ENCODE measurements around the gene COL8A2.

Gene COL8A2

DNA sequence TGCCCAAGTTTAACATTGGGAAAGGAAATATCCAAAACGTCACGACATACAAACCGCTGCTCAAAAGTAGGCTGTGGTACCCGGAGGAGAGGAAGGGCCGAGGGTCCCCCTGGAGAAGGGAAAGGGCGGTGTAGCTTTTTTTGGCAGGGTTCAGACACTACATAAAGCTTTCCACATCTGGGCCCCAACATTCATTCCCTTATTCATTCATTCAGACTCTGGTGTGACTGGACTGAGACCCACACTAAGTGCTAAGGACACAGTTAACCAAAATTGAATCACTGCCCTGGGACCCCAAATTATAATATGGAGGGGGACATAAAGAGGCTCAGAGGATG is 10.3 kb upstream of the COL8A2 start:
- DNase-seq, result no peak

DNA sequence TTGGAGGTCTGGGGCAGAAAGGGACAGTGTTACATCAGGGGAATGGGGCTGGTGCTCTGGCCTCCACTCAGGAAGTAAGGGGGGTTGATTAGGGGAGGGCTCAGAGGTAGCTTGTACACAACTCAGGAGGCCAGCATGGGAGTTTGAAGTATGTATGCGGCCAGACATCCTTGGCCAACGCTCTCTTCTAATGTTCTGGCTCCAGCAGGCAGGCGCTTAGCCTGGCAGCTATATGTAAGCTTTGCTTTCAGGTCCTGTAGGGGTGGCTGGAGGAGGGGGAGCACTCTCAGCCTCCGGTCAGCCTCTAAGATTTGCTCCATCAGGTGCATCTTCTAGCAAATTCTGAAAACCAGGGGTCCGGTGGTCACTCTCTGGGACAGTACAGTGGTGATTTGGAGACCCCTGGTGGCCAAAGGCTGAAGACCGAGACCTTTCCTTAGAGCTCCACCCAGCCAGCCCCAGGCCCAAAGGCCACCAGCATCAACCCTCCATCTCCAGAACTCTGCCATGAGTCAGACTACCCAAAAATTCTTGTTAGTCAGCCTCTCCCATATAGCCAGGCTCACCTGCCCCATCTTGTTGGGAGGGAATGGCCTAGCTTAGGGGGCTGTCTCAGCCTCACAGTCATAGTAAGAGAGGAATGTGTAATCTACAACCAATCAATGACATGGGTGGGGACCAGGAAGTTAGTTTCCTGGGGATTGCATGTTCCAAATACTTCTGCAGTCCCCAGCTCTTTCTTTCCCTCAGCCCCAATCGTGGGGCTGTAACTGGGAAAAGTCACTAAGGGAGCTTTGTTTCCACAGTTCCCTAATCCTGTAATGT is 9.7 kb upstream of the COL8A2 start:
- DNase-seq, result peak in 1 of 2 donors; percentile 41

DNA sequence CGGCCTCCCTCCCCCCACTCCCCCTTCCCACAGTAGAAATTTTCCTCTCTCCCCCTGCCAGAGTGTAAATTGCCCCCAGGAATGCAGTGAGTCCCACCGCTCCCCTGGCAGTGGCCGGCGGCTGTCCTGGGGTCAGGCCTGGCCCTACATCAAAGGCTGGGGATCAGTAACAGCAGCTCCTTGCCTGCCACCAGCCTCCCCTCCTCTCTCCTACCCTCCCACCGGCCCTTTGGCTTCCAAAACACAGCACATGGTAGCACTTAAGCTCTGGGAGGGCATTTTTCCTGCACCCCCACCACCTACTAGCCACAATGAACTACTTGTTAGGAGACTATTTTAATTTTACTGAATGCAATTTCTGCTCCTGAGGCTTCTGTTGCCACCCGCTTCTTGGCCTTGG is 9.0 kb upstream of the COL8A2 start:
- no peak for DNase-seq

DNA sequence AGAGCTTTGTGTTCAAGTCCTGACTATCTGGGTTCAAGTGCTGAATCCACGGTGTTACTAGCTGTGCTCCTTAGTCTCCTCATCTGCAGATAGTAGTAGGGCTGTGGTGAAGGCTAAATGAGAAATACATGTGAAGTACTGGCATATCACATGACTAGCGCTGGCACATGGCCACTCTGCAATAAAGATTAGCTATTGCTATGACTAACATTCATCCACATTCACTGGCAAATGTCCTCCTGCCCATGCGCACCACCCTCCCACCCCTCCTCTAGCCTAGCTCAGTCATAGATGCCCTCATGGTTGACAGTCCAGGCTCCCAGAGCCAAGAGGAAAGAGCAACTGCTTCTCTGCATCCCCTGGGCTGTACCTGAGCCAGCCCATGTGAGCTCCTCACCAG is 8.5 kb upstream of the COL8A2 start:
- no peak for DNase-seq

DNA sequence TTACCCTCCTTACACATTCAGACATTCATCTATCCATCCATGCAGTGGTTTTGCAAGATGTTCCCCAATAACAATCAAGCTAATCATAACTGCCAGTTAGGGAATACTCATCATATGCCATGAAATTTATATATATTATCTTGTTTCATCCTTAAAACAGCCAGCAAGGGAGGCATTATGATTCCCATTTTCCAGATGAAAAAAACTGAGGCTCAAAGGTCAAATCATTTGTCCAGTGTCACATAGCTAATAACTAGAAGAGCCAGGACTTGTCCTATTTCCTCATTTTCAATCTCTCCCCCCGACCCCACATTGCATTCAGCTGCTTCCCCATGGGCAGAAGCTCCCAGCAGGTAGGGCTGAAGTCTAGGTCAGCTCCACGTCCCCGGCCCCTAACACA is 7.0 kb upstream of the COL8A2 start:
- DNase-seq, result no peak

DNA sequence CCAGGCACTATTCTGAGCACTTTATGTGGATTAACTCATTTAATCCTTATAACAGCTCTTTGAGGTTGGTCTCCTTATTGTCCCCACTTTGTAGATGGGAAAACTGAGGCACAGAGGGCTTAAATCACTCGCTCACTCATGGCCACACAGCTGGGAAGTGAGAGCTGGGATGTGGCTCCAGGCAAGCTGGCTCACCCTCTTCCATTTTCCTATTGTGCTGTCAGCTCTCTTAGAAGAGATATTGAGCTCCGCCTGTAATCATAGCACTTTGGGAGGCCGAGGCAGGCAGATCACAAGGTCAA is 3.8 kb upstream of the COL8A2 start:
- no peak for DNase-seq

DNA sequence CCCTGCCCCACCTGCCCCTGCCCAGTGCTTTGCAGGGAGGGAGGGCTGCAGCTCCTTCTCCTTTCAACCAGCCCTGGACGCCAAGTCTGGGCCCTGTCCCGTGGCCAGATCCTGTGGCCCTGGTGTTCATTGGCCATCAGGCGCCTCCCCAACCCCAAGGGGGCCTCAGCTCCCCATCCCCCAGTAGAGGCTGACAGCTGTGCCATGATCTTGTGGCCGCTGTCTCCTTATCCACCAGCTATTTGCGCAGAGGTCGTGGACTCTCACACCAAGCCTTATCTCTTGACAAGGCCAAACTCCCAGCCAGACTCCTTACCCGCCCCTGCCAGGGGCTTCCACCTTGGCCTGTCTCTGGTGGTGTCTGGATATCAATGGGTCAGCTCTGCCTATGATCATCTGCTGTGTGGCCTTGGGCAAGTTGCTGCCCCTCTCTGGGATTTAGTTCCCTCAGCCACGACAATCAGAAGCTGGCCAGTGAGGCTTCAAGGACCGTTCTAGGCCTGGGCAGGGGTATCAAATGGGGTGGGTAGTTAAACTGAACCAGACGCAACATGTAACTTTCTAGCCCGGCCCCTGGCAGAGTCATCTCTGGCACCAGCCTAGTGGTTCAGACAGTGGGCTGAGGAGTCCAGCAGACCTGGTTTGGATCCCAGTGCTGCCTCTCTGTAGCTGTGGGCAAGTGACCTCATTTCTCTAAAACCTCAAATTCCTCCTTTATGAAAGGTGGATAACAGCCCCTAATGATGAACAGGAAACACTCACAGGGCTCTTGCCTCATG is 3.3 kb upstream of the COL8A2 start:
- no peak for DNase-seq

DNA sequence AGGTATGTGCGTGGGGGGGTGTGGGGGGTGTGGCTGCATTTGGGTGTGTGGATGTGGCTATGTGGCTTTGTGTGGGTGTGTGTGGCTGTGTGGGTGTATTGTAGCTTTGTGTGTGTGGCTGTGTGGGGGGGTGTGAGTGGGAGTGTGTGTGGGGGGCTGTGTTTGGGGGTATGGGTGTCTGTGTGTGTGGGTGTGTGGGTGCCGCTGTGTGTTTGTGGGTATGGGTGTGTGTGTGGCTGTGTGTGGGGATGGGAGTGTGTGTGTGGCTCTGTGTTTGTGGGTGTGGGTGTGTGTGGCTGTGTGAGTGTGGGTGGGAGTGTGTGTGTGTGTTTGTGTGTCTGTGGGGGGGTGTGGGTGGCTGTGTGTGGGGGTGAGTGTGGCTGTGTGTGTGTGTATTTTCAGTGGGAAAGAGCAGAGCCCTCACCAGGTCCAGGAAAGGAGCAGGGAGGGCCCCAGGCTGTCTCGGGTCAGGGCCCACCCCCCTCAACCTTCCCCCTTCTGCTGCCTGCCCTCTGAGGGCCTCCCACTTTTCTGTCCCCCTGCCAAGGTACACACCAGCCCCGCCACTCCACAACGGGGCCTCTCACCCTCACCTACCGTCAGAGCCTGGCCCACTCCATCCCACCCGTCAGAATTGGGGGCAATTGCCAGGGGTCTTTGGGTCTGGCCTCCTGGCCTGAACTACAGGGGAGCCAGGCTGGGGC is 1.9 kb upstream of the COL8A2 start:
- no peak for DNase-seq

DNA sequence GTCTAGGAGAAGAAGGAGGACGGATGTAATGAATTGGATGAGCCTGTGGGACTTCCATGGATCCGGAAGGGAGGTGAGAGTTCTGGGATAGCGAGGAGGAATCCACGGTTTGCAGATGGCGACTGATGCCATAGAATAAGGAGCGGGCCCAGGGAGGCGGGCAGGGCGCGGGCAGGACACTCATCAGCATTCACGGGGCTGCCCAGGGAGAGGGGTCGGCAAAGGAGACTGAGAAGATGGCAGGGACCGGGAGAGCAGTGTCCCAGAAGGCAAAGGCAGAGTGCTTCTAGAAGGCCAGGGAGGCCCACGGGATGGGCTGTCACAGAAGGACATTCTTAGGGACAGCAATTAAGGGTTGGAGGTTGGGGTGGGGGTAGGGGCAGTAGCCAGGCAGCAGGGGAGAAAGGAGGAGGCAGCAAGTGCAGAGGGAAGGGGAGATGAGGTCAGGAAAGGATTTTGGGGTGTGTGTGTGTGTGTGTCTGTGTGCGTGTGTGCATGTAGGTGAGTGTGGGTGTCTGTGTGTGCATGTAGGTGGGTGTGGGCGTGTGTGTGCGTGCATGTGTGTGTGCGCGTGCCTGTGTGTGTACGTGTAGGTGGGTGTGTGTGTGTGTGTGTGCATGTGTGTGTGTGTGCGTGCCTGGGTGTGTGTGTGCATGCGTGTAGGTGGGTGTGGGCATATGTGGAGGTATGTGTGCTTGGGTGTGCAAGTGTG is 1.1 kb upstream of the COL8A2 start:
- no peak for DNase-seq

DNA sequence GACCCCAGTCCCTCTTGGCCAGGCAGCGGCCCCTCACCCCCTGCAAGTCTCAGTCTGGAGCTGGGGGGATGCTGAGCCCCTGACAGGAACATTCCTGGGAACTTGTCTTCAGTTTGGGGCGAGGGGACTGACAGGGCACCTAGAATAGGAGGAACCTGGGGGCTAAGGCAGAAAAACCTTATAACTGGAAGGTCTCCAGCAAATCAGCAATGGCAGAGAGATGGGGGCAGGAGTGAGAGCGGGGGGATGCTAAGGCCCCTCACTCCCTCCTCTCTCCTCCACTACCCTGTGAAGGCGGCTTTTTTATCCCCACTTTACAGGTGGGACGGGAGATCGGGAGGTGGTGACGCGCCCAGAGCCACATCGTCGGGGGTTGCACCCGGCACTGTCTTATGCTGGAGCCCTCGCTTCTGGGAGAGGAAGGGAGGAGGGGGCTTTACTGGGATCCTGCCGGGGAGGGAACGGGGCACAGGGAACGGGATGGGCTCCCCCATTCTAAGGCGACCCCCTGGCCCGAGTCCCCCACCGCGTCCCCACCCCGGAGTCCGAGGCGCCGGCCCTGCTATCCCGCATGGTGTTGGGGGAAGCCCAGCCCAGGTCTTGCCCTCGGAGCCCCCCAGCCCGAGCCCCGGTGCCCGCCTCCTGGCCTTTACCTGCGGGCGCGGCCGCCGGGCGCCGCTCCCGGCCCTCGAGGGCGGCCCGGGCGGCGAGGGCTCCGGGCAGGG is 456 bp downstream of the COL8A2 start:
- DNase-seq, result no peak

DNA sequence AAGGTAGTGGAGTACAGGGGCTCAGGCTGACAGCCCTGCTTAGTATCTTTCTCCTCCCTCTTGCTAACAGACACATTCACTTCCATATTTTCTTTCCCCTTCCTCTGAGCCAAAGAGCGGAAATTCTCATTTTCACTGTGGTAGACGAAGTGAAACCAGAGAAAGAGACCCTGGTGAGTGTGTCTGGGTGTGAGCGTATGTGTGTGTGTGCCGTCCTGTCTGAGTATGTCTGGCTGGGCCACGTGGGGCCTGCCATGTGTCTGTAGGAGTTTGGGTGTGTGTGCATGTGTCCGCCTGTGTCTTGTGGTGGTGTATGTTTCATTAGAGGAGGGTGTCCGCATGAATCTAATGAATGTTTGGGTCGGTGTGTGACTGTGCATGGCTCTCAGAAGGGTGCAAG is 1.7 kb downstream of the COL8A2 start:
- peak in 1 of 2 donors; percentile 34 for DNase-seq

DNA sequence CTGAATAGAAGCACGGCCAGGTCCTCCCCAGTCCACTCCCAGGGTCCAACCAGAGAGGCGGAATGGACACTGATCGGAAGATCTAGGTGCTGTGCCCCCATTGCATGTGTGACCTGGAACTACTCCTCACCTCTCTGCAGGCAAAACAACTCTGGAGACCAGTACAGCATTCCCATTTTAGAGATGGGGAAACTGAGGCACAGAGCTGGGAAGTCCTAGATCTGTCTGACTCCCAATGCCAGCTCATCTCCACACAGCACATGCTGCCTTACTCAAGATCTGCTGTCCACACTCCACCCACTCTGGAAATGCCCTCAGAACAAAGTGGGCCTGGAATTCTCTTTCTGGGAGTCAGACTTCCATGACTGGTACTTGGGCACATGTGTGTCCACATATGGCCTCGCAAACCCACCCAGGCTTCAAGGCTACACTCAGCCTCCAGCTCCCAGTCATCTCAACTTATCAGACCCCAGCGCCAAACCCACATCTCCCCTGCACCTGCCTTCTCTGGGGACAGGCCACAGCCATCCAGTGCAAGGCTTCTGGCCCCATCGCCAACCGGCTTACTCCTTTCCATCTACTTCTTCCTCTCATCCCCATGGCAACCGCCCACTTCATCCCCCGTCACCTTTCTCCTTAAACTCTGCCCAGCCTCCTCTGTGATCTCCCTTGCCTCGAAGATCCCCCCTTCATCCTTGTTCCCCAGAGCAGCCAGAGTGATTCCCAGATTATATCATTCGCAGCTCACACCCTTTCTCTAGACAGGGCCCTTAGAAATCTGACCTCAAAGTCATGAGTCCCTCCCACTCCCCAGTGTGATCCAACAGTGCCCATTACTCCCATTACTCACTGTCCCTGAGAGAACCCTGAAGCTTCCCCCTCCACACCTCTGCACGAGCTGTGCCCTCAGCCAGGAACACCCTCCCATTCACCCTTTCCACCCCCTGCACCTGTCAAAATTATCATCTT is 2.7 kb downstream of the COL8A2 start:
- no peak for DNase-seq

DNA sequence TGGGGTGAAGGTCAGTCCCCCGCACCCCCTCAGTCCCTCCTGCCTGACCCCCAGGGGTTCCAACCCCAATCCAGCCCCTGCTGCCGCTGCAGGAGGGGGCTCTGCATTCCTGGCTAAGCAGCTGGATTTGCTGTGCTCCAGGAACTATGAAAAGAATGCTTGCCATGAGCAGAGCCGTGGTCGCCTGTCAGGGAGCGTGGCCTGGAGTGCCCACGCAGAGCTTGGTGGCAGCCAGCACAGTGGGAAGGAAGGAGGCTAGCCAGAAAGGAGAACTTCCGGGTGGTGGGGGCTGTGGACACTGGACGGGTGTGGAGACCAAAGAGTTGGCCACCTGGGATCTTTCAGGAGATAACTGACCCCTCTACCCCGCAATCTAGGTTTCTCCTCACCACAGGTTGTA is 5.6 kb downstream of the COL8A2 start:
- DNase-seq, result no peak

DNA sequence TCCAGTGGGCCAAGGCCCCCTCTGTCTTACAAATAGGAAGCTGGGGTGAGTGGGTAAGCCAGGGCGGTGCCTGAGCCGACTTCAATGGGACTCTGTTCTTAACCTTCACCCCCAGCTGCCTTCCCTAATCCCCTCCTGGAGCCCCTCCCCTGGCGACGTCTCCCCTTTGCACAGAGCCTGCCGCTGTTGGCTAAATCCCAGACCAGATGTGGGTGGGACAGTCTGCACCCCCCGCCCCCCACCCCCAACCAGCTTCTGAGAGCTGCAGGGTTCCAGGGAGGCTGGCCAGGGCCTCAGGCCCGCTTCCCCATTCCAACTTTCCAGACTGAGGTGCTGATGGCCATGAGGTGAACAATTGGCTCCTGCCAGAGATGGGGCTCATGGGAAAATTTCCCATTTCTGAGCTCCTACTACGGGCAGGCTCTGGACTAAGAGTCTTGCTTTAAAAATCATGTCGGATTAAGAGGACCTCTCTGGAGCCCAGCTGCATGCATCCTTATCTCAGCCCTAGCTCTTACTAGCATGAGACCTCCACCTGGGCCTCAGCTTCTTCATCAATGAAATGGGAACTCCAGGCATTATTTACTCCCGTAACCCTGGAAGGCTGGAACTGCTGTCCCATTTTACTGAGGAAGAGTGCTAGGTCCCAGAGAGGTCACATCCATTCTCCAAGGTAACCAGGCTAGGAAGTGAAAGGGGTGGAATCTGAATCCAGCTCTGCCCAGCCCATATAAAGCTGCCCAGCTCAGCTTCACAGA is 6.4 kb downstream of the COL8A2 start:
- no peak for DNase-seq

DNA sequence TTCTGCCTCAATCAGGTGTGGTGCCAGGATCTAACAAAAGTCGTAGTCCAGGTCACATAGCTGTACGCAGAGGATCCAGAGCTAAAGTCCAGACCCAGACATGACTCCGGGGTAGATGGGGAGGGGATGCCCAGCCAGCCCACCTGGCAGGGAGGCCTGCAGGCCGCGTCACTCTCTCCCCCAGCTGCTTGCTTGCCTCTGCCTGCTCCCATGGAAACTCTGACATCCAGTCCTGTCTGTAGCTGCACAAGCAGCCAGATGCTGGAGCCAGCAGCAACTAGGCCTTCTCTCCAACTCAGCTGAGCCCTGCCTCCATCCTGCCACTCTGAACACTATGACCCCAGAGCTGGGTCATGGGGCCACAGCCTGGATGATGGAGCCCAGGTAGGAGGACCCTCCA is 8.1 kb downstream of the COL8A2 start:
- DNase-seq, result no peak

DNA sequence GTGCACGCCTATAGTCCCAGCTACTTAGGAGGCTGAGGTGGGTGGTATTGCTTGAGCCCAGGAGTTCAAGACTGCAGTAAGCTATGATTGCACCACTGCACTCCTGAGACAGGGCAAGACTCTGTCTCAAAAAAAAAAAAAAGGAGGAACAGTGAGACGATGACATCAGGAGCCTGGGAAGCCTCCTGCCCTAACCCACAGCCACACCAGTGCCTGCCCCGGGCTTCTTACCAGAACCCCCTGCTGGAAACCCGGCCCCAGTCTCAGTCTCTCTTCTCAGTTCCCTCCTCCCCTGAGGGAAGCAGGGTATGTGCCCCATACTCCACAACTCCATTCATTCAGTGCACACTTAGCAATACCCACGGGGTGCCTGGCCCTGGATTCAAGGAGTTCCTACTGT is 9.1 kb downstream of the COL8A2 start:
- DNase-seq, result no peak

DNA sequence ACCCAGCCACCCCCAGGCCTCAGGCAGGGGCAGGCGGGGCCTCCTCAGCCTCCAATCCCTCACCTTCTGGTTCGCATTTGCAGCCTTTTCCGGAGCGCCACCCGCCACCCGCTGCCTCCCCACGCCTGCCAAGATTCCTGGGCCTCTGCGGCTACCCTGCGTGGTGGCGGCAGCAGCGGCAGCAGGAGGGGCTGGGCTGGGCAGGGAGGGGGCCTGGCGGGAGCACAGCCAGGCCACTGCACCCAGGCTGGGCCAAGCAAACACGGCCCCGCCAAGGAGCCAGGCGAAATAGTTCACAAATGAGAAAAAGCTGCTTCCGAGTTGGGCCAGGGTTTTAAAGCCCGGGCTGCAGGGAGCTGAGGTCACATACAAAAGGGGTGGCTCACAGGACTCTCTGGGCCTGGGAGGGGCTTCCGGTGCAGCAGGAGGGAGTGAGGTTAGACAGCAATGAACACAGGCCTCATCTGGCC is 9.8 kb downstream of the COL8A2 start:
- DNase-seq, result no peak

DNA sequence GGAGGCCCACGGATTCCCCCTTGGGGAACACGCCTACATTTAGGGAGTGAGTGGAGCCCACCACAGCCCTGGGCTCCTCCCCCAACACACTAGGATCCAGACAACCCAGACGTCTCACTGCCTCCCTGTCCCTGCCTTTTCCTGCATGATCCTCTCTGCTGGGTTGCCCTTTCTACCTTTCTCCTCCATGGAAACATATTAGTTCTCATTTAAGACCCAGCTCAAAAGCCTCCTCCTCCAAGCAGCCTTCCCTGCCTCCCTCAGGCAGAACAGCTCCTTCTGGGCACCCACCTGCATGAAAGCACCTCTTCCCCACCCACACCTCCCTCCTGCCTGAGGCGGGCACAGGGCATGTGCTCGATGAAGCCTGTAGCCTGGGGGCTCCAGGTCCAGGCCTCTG is 10.7 kb downstream of the COL8A2 start:
- no peak for DNase-seq

DNA sequence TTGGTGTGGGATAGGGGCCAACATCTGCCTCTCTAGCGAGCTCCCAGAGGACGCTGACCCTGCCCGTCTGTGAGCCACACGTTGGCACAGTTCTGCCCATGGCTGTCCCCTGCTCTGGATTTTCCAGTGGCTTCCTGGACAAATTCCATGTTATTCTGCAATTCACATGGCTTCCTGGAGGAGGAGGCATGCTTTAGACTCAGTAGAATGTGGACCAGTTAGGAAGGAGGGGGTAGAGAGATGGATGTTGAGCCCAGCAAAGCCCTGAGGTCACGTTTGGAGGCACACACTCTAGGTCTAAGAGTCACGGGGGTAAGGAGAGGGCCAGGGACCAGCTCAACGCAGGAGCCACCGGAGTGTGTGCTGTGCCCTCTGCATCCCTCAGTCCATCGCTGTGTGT is 12.2 kb downstream of the COL8A2 start:
- DNase-seq, result no peak

DNA sequence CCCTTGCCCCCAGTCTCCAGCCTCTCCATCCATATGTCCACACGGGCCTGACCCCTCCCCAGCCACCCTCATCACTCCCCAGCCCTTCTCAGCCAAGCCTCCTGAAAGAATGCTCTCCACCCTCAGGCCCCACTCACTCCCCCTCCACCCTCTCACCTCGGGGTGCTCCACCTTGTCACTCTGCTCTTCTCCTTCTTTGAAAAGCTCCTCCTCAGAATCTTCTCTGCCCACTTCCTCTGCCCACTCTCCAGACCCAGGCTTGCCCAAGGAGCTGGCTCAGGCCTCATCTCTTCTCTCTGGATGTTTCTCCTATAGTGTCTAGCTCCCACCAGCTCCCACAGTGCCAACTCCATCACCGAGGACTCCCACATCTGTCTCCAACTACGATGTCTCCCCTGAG is 13.9 kb downstream of the COL8A2 start:
- DNase-seq, result no peak

Data from hippocampal formation (tissue), 2 donors.